ENCODE measurements around the gene SH3RF3. TPM values are rescaled to one million over a fixed set of nuclear protein-coding genes. Genes with fewer than 3 reads are reported as not detected.

Gene SH3RF3
- total RNA-seq, 2 donors from 2014 or later = 1.4 to 17.0 TPM

GRCh38 chr2:109275120-109276012 is 146.4 kb downstream of the SH3RF3 start:
- H3K27ac ChIP-seq = no peak overlapping the region
- no peak for DNase-seq (ENCODE audit: low spot score)
- H3K36me3 ChIP-seq = no peaks in the 10 kb centered on the region
- TF ChIP-seq POLR2AphosphoS5 (IDR thresholded peaks at IDR 0.05) (no peak), CTCF (IDR thresholded peaks at IDR 0.05) (no peak), POLR2A (IDR thresholded peaks at IDR 0.05) (no peak)
- H3K4me3 ChIP-seq = no peak overlapping the region
- no peaks in the 10 kb centered on the region for H3K4me1 ChIP-seq (replicated peaks)
- 88% methylated on average over 26 of the region's 26 CpGs for WGBS
- intact Hi-C loops (cut with DNase I) = no loop called here
- no peaks in the 10 kb centered on the region for H3K27me3 ChIP-seq (replicated peaks; ENCODE audit: insufficient read depth)
- H3K9me3 ChIP-seq = no peaks in the 10 kb centered on the region

GRCh38 chr2:109277406-109277805 is 148.4 kb downstream of the SH3RF3 start:
- H3K27me3 ChIP-seq (replicated peaks; ENCODE audit: insufficient read depth) = no peaks in the 10 kb centered on the region
- no peak for DNase-seq (ENCODE audit: low spot score)
- WGBS = 77% methylated on average over 12 of the region's 12 CpGs
- H3K36me3 ChIP-seq = no peaks in the 10 kb centered on the region
- no peak for TF ChIP-seq POLR2A (IDR thresholded peaks at IDR 0.05)
- no peak for TF ChIP-seq POLR2AphosphoS5 (IDR thresholded peaks at IDR 0.05)
- TF ChIP-seq CTCF (IDR thresholded peaks at IDR 0.05) = no peak
- no peak overlapping the region for H3K4me3 ChIP-seq
- H3K4me1 ChIP-seq (replicated peaks) = no peaks in the 10 kb centered on the region
- no peak overlapping the region for H3K27ac ChIP-seq
- H3K9me3 ChIP-seq = no peaks in the 10 kb centered on the region
- intact Hi-C loops (cut with DNase I) = no loop called here

GRCh38 chr2:109279243-109279860 is 150.3 kb downstream of the SH3RF3 start:
- H3K36me3 ChIP-seq = no peaks in the 10 kb centered on the region
- no peaks in the 10 kb centered on the region for H3K9me3 ChIP-seq
- H3K4me1 ChIP-seq (replicated peaks) = no peaks in the 10 kb centered on the region
- WGBS = 80% methylated on average over 15 of the region's 15 CpGs
- no peak overlapping the region for H3K4me3 ChIP-seq
- no peak for DNase-seq (ENCODE audit: low spot score)
- TF ChIP-seq POLR2AphosphoS5 (IDR thresholded peaks at IDR 0.05) (no peak), POLR2A (IDR thresholded peaks at IDR 0.05) (no peak)
- intact Hi-C loops (cut with DNase I) = no loop called here
- no peak overlapping the region for H3K27ac ChIP-seq
- no peaks in the 10 kb centered on the region for H3K27me3 ChIP-seq (replicated peaks; ENCODE audit: insufficient read depth)

GRCh38 chr2:109280804-109281203 is 151.8 kb downstream of the SH3RF3 start:
- Histone ChIP-seq H3K4me1 (replicated peaks) (no peaks in the 10 kb centered on the region), H3K36me3 (no peaks in the 10 kb centered on the region), H3K27ac (no peak overlapping the region), H3K9me3 (no peaks in the 10 kb centered on the region), H3K27me3 (replicated peaks; ENCODE audit: insufficient read depth) (no peaks in the 10 kb centered on the region), H3K4me3 (no peak overlapping the region)
- TF ChIP-seq POLR2AphosphoS5 (IDR thresholded peaks at IDR 0.05) (no peak), CTCF (IDR thresholded peaks at IDR 0.05) (no peak), POLR2A (IDR thresholded peaks at IDR 0.05) (no peak)
- 84% methylated on average over 7 of the region's 7 CpGs for WGBS
- intact Hi-C loops (cut with DNase I) = no loop called here
- DNase-seq (ENCODE audit: low spot score) = no peak

- TF ChIP-seq POLR2A (IDR thresholded peaks at IDR 0.05) (no peak), CTCF (IDR thresholded peaks at IDR 0.05) (no peak), POLR2AphosphoS5 (IDR thresholded peaks at IDR 0.05) (no peak)
- no peak for DNase-seq (ENCODE audit: low spot score)
- H3K4me1 ChIP-seq (replicated peaks) = no peaks in the 10 kb centered on the region
- no peaks in the 10 kb centered on the region for H3K27me3 ChIP-seq (replicated peaks; ENCODE audit: insufficient read depth)
- intact Hi-C loops (cut with DNase I) = no loop called here
- WGBS = 96% methylated on average over 12 of the region's 12 CpGs
- no peaks in the 10 kb centered on the region for H3K9me3 ChIP-seq
- H3K27ac ChIP-seq = no peak overlapping the region
- H3K4me3 ChIP-seq = no peak overlapping the region
- no peaks in the 10 kb centered on the region for H3K36me3 ChIP-seq
Measured at GRCh38 chr2:109282360-109282759, 153.4 kb downstream of the SH3RF3 start.
